Activated CD4-positive, alpha-beta memory T cell treated with anti-CD3 and anti-CD28 coated beads, Interleukin-2, amount 10 ng/mL, durations not matched to agents 7 days and 5 days (primary cell): ENCODE results near the gene RABEP1. TPM values are rescaled to one million over a fixed set of nuclear protein-coding genes. Genes with fewer than 3 reads are reported as not detected.
A peak's percentile ranks its signal among the peaks of the same experiment; 100 is the strongest.
"Not testable (repeated sequence)": the region's sequence is repeated elsewhere in the genome, so short reads cannot be mapped to it uniquely, and the experiment has no call there.

ENCODE experiments used
- CTCF ChIA-PET: fragments of 350-600 bp; sonication (Branson Sonifier 250); formaldehyde crosslinking; loops from one replicate; lab custom pipeline; 2021; ENCODE audit warnings: antibody characterized with exemption, inconsistent platforms; lab: Charles Lee
- POLR2A ChIA-PET: fragments of 350-600 bp; sonication (Branson Sonifier 250); formaldehyde crosslinking; loops from one replicate; lab custom pipeline; 2021; ENCODE audit warnings: antibody characterized with exemption; lab: Charles Lee
- DNase-seq: peaks from one replicate; pipeline ENCODE4 v3.0.0-alpha.2; 2020
- H3K27ac Mint-ChIP-seq: one replicate; pipeline ENCODE4 v1.8.0; 2021; ENCODE audit warnings: mild to moderate bottlenecking, mixed read lengths
- H3K27me3 Mint-ChIP-seq: one replicate; pipeline ENCODE4 v1.8.0; 2021; ENCODE audit warnings: mixed read lengths
- H3K36me3 Mint-ChIP-seq: one replicate; pipeline ENCODE4 v1.8.0; 2021; ENCODE audit warnings: low read depth, mixed read lengths
- H3K4me1 Mint-ChIP-seq: one replicate; pipeline ENCODE4 v1.8.0; 2021; ENCODE audit warnings: mixed read lengths
- H3K4me3 Mint-ChIP-seq: one replicate; pipeline ENCODE4 v1.8.0; 2021; ENCODE audit warnings: mild to moderate bottlenecking, mixed read lengths
- H3K9me3 Mint-ChIP-seq: one replicate; pipeline ENCODE4 v1.8.0; 2021; ENCODE audit warnings: mixed read lengths
- total RNA-seq, 2 experiments: library from RNA; stranded (reverse); gene quantifications; one replicate each; pipeline ENCODE4 v1.2.3, GENCODE V29; 2021

Gene RABEP1
- total RNA-seq, 2 experiments from 2014 or later: 37.3 to 37.8 TPM

GRCh38 chr17:5419959-5420653 is 138.0 kb downstream of the RABEP1 start, which contains the start of gene RPAIN:
Gene RPAIN (plus strand): TSS chr17:5420182. CDS start chr17:5420211, 29 bp downstream.
- Mint-ChIP-seq H3K9me3 (no peaks in the 10 kb centered on the region), H3K36me3 (peaks cover 48% of the 10 kb centered on the region), H3K27me3 (no peaks in the 10 kb centered on the region), H3K4me3 (peak within 1 kb of the TSS; percentile 99), H3K27ac (peak within 1 kb of the TSS; percentile 99), H3K4me1 (peaks cover 48% of the 10 kb centered on the region)
- peak; percentile 90 for DNase-seq
- ChIA-PET CTCF (interaction anchor here (1.3 to 3.6 kb wide), 2 partner anchors 15 to 20 kb away, joined by 5 to 37 read pairs; partner anchors contain the start of gene C1QBP), POLR2A (interaction anchor here (0.9 to 3.6 kb wide), 20 partner anchors 10 to 1221 kb away, joined by 3 to 77 read pairs (median 4); partner anchors contain the start of genes C1QBP, DERL2, DHX33 and MIS12)

- ChIA-PET POLR2A (interaction anchor here (0.9 to 1.5 kb wide), 3 partner anchors 9 to 18 kb away, joined by 3 to 5 read pairs (median 3); partner anchors contain the start of gene C1QBP), CTCF (interaction anchor here (1.1 to 3.6 kb wide), 2 partner anchors 15 to 17 kb away, joined by 3 to 25 read pairs; partner anchors contain the start of gene C1QBP)
- Mint-ChIP-seq H3K36me3 (peaks cover 51% of the 10 kb centered on the region), H3K9me3 (no peaks in the 10 kb centered on the region), H3K27ac (no peak overlapping the region), H3K27me3 (no peaks in the 10 kb centered on the region), H3K4me1 (peaks cover 38% of the 10 kb centered on the region), H3K4me3 (no peak overlapping the region)
- no peak for DNase-seq
These were observed 140.4 kb downstream of the RABEP1 start for GRCh38 chr17:5422505-5422904.

- ChIA-PET CTCF (interaction anchor here (1.4 to 3.6 kb wide), 2 partner anchors 13 to 15 kb away, joined by 5 to 25 read pairs; partner anchors contain the start of gene C1QBP), POLR2A (interaction anchor here (1.6 to 2.7 kb wide), 2 partner anchors 12 to 14 kb away, joined by 5 to 10 read pairs; partner anchors contain the start of gene C1QBP)
- Mint-ChIP-seq H3K4me1 (peaks cover 29% of the 10 kb centered on the region), H3K9me3 (no peaks in the 10 kb centered on the region), H3K4me3 (no peak overlapping the region), H3K27me3 (no peaks in the 10 kb centered on the region), H3K36me3 (peaks cover 65% of the 10 kb centered on the region), H3K27ac (no peak overlapping the region)
- DNase-seq: no peak
These were observed 142.8 kb downstream of the RABEP1 start for GRCh38 chr17:5424909-5425308.

DNA sequence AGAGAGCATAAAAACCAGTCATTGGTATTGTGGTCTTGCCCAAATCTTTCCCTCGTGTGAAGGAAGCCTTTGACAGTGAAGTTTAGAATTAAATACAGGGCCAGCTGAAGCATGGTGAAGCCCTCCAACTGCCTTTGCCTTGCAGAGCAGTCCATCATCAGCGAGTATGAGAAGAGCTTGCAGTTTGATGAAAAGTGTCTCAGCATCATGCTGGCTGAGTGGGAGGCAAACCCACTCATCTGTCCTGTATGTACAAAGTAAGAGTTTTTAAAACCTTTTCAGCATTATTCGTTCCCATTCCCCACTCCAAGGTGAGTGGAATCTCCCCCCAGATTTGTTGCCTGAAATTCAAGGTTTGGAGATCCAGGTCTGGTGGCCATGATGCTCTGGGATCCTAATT is 143.7 kb downstream of the RABEP1 start:
- Mint-ChIP-seq H3K36me3 (peaks cover 67% of the 10 kb centered on the region), H3K4me1 (peaks cover 26% of the 10 kb centered on the region), H3K9me3 (no peaks in the 10 kb centered on the region), H3K27ac (no peak overlapping the region), H3K4me3 (no peak overlapping the region), H3K27me3 (no peaks in the 10 kb centered on the region)
- CTCF ChIA-PET: interaction anchor here (0.6 to 3.6 kb wide), 2 partner anchors 14 to 26 kb away, joined by 4 to 25 read pairs; partner anchors contain the start of gene C1QBP
- DNase-seq: no peak
- POLR2A ChIA-PET: interaction anchor here (3.0 kb wide), 1 partner anchor 11 kb away, joined by 12 read pairs; no protein-coding TSS in a partner anchor

DNA sequence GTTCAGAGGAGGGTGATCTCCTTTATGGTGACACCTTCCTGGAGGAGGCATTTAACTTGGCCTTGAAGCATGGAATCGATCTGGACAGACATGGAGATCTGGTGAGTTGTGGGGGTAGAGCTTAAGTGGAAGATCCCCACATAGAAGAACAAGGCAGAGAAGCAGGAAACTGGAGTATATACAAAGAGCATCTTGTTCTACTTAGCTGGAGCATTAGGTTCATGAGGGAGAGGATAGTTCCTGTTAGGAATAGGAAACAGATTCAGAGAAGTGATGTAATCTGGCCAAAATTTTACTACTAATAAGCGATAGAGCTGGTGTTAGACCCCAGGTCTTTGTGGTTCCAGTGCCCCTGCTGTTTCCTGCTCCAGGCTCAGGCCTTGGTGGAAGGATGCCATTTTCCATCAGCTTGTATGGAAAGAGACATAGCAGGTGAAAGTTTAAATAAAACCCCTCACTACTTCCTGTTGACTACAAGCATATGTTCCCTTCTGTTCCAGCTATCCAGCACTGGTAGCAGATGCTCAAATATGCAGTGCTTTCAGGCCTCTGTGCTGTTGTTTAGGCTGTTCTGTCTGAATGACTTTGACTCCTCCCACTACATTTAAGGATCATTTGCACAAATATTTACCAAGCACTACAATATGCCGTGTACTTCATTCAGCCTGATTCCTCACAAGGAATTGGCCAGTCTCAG is 147.3 kb downstream of the RABEP1 start:
- Mint-ChIP-seq H3K36me3 (peaks cover 78% of the 10 kb centered on the region), H3K4me3 (no peak overlapping the region)
- DNase-seq: no peak

DNA sequence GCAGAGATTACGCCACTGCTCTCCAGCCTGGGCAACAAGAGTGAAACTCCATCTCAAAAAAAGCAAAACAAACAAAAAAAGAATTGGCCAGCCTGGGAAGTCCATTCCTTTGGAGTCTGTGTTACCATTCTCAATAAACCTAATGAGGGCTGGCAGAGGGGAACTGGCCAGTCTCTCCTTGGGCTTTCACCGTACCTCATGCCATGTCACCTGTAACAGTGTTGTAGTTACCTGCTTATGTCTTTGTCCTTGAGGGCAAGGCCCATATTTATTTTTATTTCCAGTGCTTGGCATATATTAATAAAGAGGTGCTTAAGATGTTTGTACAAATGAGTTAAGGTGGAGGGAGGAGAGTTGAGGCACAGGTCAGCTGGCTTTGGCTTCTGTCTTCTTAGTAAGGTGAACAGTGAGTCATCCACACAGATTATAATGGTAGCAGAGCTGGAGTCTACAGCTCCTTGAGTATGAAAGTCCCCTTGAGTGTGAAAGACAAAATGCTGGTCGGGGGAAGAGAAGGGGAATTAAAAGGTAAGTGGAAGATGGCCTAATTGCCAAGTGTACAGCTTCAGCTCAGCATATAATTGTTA is 148.4 kb downstream of the RABEP1 start:
- no peak overlapping the region for H3K4me3 Mint-ChIP-seq
- H3K27ac Mint-ChIP-seq: peak overlapping the region; percentile 46
- no peak for DNase-seq
- H3K4me1 Mint-ChIP-seq: peaks cover 14% of the 10 kb centered on the region
- H3K36me3 Mint-ChIP-seq: peaks cover 78% of the 10 kb centered on the region
- no peaks in the 10 kb centered on the region for H3K9me3 Mint-ChIP-seq
- ChIA-PET CTCF (interaction anchor here (0.9 to 1.9 kb wide), 2 partner anchors 9 to 39 kb away, joined by 3 to 7 read pairs; partner anchors contain the start of gene C1QBP), POLR2A (interaction anchor here (7.4 kb wide), 1 partner anchor 12 kb away, joined by 35 read pairs; the partner anchor contains the start of genes NUP88 and RPAIN)
- no peaks in the 10 kb centered on the region for H3K27me3 Mint-ChIP-seq

More for the DNA sequence above, 147.3 kb downstream of the RABEP1 start:
- Mint-ChIP-seq H3K4me1 (peaks cover 10% of the 10 kb centered on the region), H3K9me3 (no peaks in the 10 kb centered on the region), H3K27ac (peak overlapping the region; percentile 9), H3K27me3 (no peaks in the 10 kb centered on the region)
- ChIA-PET POLR2A (interaction anchor here (0.9 to 7.4 kb wide), 2 partner anchors 11 to 39 kb away, joined by 3 to 35 read pairs; partner anchors contain the start of genes DHX33, NUP88 and RPAIN), CTCF (interaction anchor here (0.6 kb wide), 1 partner anchor 183 kb away, joined by 5 read pairs; no protein-coding TSS in a partner anchor)

GRCh38 chr17:5431234-5431633 is 149.2 kb downstream of the RABEP1 start:
- not testable (repeated sequence) for H3K4me3 Mint-ChIP-seq, H3K27ac Mint-ChIP-seq, H3K27me3 Mint-ChIP-seq, DNase-seq, H3K9me3 Mint-ChIP-seq
- CTCF ChIA-PET: interaction anchor here (0.9 to 1.9 kb wide), 2 partner anchors 8 to 39 kb away, joined by 3 to 7 read pairs; partner anchors contain the start of gene C1QBP
- POLR2A ChIA-PET: interaction anchor here (7.4 kb wide), 1 partner anchor 12 kb away, joined by 35 read pairs; the partner anchor contains the start of genes NUP88 and RPAIN
- H3K4me1 Mint-ChIP-seq: peaks cover 18% of the 10 kb centered on the region
- H3K36me3 Mint-ChIP-seq: peaks cover 74% of the 10 kb centered on the region

DNA sequence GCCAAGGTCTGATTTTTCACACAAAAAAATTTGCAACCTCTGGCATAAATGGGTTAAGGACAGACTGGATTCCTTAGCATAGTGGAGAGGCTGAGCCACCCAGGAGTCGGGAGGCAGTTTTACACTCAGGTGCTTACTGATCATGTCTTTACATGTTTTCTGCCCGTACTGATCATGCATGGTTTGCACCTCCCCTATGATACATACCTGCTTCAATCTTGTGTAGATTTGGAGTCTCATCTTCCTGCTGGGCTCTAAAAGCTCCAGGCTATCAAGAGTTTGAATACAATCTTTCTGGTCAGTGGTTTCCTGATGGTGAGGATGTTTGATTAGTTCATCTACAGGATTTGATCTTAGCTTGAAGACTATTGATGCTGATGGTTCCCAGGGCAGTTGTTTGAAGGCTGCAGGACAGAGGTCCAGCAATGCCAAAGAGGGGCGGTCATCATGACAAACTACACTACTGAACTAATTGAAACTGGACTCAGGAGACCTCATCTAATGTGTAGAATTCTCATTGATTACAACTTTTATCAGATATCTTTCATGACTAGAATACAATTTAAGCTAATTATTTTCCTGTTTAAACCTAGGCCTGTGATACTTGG is 150.0 kb downstream of the RABEP1 start:
- Mint-ChIP-seq H3K9me3 (no peaks in the 10 kb centered on the region), H3K36me3 (peaks cover 81% of the 10 kb centered on the region), H3K4me3 (no peak overlapping the region), H3K4me1 (peaks cover 26% of the 10 kb centered on the region), H3K27ac (peak overlapping the region; percentile 2), H3K27me3 (no peaks in the 10 kb centered on the region)
- ChIA-PET POLR2A (interaction anchor here (7.4 kb wide), 1 partner anchor 13 kb away, joined by 35 read pairs; the partner anchor contains the start of genes NUP88 and RPAIN), CTCF (no interaction called here)
- DNase-seq: no peak

GRCh38 chr17:5434984-5435383 is 152.9 kb downstream of the RABEP1 start:
- Mint-ChIP-seq H3K36me3 (peaks cover 71% of the 10 kb centered on the region), H3K27me3 (no peaks in the 10 kb centered on the region), H3K4me1 (peaks cover 48% of the 10 kb centered on the region), H3K27ac (peak overlapping the region; percentile 40), H3K4me3 (no peak overlapping the region), H3K9me3 (no peaks in the 10 kb centered on the region)
- POLR2A ChIA-PET: interaction anchor here (1.0 to 6.6 kb wide), 3 partner anchors 8 to 20 kb away, joined by 3 to 77 read pairs (median 12); partner anchors contain the start of genes NUP88 and RPAIN
- CTCF ChIA-PET: interaction anchor here (1.1 kb wide), 1 partner anchor 16 kb away, joined by 5 read pairs; the partner anchor contains the start of genes NUP88 and RPAIN
- DNase-seq: no peak
